Keratinocyte (primary cell): Measurements from ENCODE around the gene SFMBT1. TPM values are rescaled to one million over a fixed set of nuclear protein-coding genes. Genes with fewer than 3 reads are reported as not detected.

Source experiments
- DNase-seq: peaks from one replicate; pipeline ENCODE4 v3.0.0-alpha.2; 2011; ENCODE audit warnings: low read depth, missing footprints, low spot score
- FAIRE-seq: peaks from 2 replicates; lab custom pipeline; 2011; peaks lifted over from hg19 to GRCh38; lab: Jason Lieb, UNC
- H2AFZ ChIP-seq: 2 replicates; pipeline ENCODE4 v1.6.0; 2012; ENCODE audit warnings: low read length, control low read depth, inconsistent platforms; ENCODE audit not compliant: control insufficient read depth
- H3K27ac ChIP-seq: 2 replicates; pipeline ENCODE4 v1.5.1; 2011; ENCODE audit warnings: low read length; ENCODE audit not compliant: control insufficient read depth, insufficient read depth
- H3K27me3 ChIP-seq: 3 replicates; pipeline ENCODE4 v1.6.0; 2011; ENCODE audit warnings: low read length; ENCODE audit not compliant: control insufficient read depth, insufficient read depth; ENCODE audit errors: extremely low read depth
- H3K36me3 ChIP-seq, 2 experiments: 2 replicates in 1 of 2; 3 replicates in 1 of 2; pipeline ENCODE4 v1.5.1; 2011; ENCODE audit warnings: low read length in 2 of 2, mild to moderate bottlenecking in 1 of 2; ENCODE audit not compliant: control insufficient read depth in 2 of 2, insufficient read depth in 2 of 2; ENCODE audit errors: extremely low read depth in 1 of 2
- H3K4me1 ChIP-seq: 3 replicates; pipeline ENCODE4 v1.5.1; 2011; ENCODE audit warnings: low read length; ENCODE audit not compliant: control insufficient read depth, insufficient read depth; ENCODE audit errors: extremely low read depth
- H3K4me2 ChIP-seq: 3 replicates; pipeline ENCODE4 v1.6.0; 2011; ENCODE audit warnings: low read depth, low read length; ENCODE audit not compliant: control insufficient read depth, insufficient read depth; ENCODE audit errors: extremely low read depth
- H3K4me3 ChIP-seq, 3 experiments: fragments of 200-600 bp in 1 of 3; sonication (generic) in 1 of 3; 2 replicates in 2 of 3; 3 replicates in 1 of 3; pipeline ENCODE4 v1.5.1; 2011 to 2016; ENCODE audit warnings: low read length in 3 of 3, mild to moderate bottlenecking in 3 of 3, control low read depth in 2 of 3, inconsistent platforms in 1 of 3, low read depth in 1 of 3, mixed read lengths in 1 of 3, mixed run types in 1 of 3, moderate library complexity in 1 of 3; ENCODE audit not compliant: control insufficient read depth in 2 of 3, insufficient read depth in 2 of 3; ENCODE audit errors: extremely low read depth in 1 of 3
- H3K79me2 ChIP-seq: 2 replicates; pipeline ENCODE4 v1.6.0; 2012; ENCODE audit warnings: low read length; ENCODE audit not compliant: control insufficient read depth, insufficient read depth
- H3K9ac ChIP-seq: 3 replicates; pipeline ENCODE4 v1.6.0; 2011; ENCODE audit warnings: low read length; ENCODE audit not compliant: control insufficient read depth, insufficient read depth; ENCODE audit errors: extremely low read depth
- H3K9me1 ChIP-seq: 3 replicates; pipeline ENCODE4 v1.6.0; 2011; ENCODE audit warnings: low read length; ENCODE audit not compliant: control insufficient read depth, insufficient read depth; ENCODE audit errors: extremely low read depth
- H3K9me3 ChIP-seq: 2 replicates; pipeline ENCODE4 v1.5.1; 2012; ENCODE audit warnings: low read depth, low read length; ENCODE audit not compliant: control insufficient read depth
- H4K20me1 ChIP-seq: 3 replicates; pipeline ENCODE4 v1.6.0; 2011; ENCODE audit warnings: low read length; ENCODE audit not compliant: control insufficient read depth, insufficient read depth; ENCODE audit errors: extremely low read depth
- CTCF ChIP-seq, 3 experiments: IDR thresholded peaks in 1 of 3; conservative IDR thresholded peaks in 1 of 3; optimal IDR thresholded peaks in 1 of 3; 2 replicates in 2 of 3; 3 replicates in 1 of 3; pipeline versions ENCODE3 to v1.5.1; 2011; ENCODE audit warnings: low read length in 3 of 3, mild to moderate bottlenecking in 3 of 3, moderate library complexity in 2 of 3, control low read depth in 1 of 3, inconsistent platforms in 1 of 3; ENCODE audit not compliant: insufficient read depth in 2 of 3; ENCODE audit errors: extremely low read depth in 1 of 3
- EZH2 ChIP-seq: IDR thresholded peaks from one replicate; pipeline ENCODE4 v1.6.1; 2012; ENCODE audit warnings: inconsistent platforms, mild to moderate bottlenecking, low read length, moderate library complexity
- dilution Hi-C: fragments of 300-500 bp; cut with MboI; formaldehyde crosslinking; loops from one replicate; pipeline ENCODE4 v1.7.0; 2020; ENCODE audit warnings: low sequenced_read_pairs; ENCODE audit not compliant: extremely low pct_ligation_motif_present
- polyA plus RNA-seq, 5 experiments: library from polyadenylated mRNA; depleted of rRNA in 3 of 5; stranded (reverse) in 3 of 5; stranded (forward) in 1 of 5; unstranded in 1 of 5; fragments of >200 nt; gene quantifications; 1 replicate in 1 of 5; 2 replicates in 3 of 5; 3 replicates in 1 of 5; pipeline versions ENCODE4 v1.2.1 to v1.2.3, GENCODE V29; 2011 to 2012; ENCODE audit warnings: missing spikeins in 2 of 5, low read depth in 1 of 5, low replicate concordance in 1 of 5

Gene SFMBT1
- polyA plus RNA-seq, 1 donor (not counting 4 experiments of a cell fraction or from before 2014, with no cell fraction given) = 4.1 TPM

GRCh38 chr3:52880047-52880446 is 165.8 kb downstream of the SFMBT1 start:
- FAIRE-seq = no peak
- H3K9me1 ChIP-seq = no peaks in the 10 kb centered on the region
- TF ChIP-seq EZH2 (no peak), CTCF (optimal IDR thresholded peaks at IDR 0.05 in 1 of 3, IDR thresholded peaks at IDR 0.05 in 1 of 3, conservative IDR thresholded peaks at IDR 0.05 in 1 of 3; ENCODE audit: extremely low read depth in 1 of 3, insufficient read depth in 2 of 3, low read length in 3 of 3) (no peak)

GRCh38 chr3:52879581-52879980 is 166.3 kb downstream of the SFMBT1 start:
- dilution Hi-C loops = no loop called here
- Histone ChIP-seq H4K20me1 (peaks cover 2% of the 10 kb centered on the region), H3K36me3 (no peaks in the 10 kb centered on the region), H3K4me2 (no peak overlapping the region), H3K4me3 (no peak overlapping the region), H3K79me2 (no peaks in the 10 kb centered on the region), H3K27ac (no peak overlapping the region), H3K9me3 (no peaks in the 10 kb centered on the region), H3K9me1 (no peaks in the 10 kb centered on the region), H2AFZ (no peak overlapping the region), H3K27me3 (no peaks in the 10 kb centered on the region), H3K9ac (no peak overlapping the region), H3K4me1 (no peaks in the 10 kb centered on the region)
- FAIRE-seq = no peak
- DNase-seq = no peak
- TF ChIP-seq EZH2 (no peak), CTCF (optimal IDR thresholded peaks at IDR 0.05 in 1 of 3, IDR thresholded peaks at IDR 0.05 in 1 of 3, conservative IDR thresholded peaks at IDR 0.05 in 1 of 3; ENCODE audit: extremely low read depth in 1 of 3, insufficient read depth in 2 of 3, low read length in 3 of 3) (no peak)

More at GRCh38 chr3:52880047-52880446, 165.8 kb downstream of the SFMBT1 start:
- DNase-seq = no peak
- H3K27ac ChIP-seq = no peak overlapping the region
- no peak overlapping the region for H3K4me3 ChIP-seq
- dilution Hi-C loops = no loop called here
- no peaks in the 10 kb centered on the region for H3K79me2 ChIP-seq
- no peaks in the 10 kb centered on the region for H3K27me3 ChIP-seq
- no peak overlapping the region for H2AFZ ChIP-seq
- peaks cover 2% of the 10 kb centered on the region for H4K20me1 ChIP-seq
- no peak overlapping the region for H3K9ac ChIP-seq
- H3K4me2 ChIP-seq = no peak overlapping the region
- no peaks in the 10 kb centered on the region for H3K4me1 ChIP-seq
- H3K36me3 ChIP-seq = no peaks in the 10 kb centered on the region
- H3K9me3 ChIP-seq = no peaks in the 10 kb centered on the region
